Keratinocyte (primary cell): Measurements from ENCODE around the gene DCST2.

Source experiments
- CTCF ChIP-seq, 3 experiments: IDR thresholded peaks in 1 of 3; conservative IDR thresholded peaks in 1 of 3; optimal IDR thresholded peaks in 1 of 3; 2 replicates in 2 of 3; 3 replicates in 1 of 3; pipeline versions ENCODE3 to v1.5.1; 2011; ENCODE audit warnings: low read length in 3 of 3, mild to moderate bottlenecking in 3 of 3, moderate library complexity in 2 of 3, control low read depth in 1 of 3, inconsistent platforms in 1 of 3; ENCODE audit not compliant: insufficient read depth in 2 of 3; ENCODE audit errors: extremely low read depth in 1 of 3
- EZH2 ChIP-seq: IDR thresholded peaks from one replicate; pipeline ENCODE4 v1.6.1; 2012; ENCODE audit warnings: inconsistent platforms, mild to moderate bottlenecking, low read length, moderate library complexity

DNA sequence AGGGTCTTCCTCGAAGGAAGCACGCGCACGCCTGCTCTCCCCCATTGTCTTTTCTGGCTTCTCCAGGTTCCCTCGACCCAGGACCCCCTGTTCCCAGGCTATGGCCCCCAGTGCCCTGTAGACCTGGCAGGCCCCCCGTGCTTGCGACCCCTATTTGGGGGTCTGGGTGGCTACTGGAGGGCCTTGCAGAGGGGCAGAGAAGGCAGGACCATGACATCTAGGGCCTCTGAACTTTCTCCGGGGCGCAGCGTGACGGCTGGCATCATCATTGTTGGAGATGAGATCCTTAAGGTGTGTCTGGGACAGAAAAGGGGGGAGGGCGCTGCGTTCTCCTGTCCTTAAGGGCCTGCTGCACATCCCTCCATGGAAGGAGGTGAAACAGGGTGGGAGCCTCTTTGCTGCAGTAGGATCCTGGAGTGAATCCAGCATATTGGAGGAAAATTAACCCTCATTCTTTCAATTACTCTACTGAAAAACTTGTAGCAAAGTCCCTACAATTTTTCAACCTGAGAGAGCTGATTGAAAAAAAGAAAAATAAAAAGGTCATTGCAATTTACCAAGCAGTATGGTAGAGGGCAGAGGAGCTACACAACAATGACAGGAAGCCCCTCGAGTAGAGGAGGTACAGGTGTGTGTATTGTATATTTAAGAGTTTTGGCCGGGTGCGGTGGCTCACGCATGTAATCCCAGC is 49.7 kb downstream of the DCST2 start:
- TF ChIP-seq CTCF (optimal IDR thresholded peaks at IDR 0.05 in 1 of 3, IDR thresholded peaks at IDR 0.05 in 1 of 3, conservative IDR thresholded peaks at IDR 0.05 in 1 of 3; ENCODE audit: extremely low read depth in 1 of 3, insufficient read depth in 2 of 3, low read length in 3 of 3): no peak
- TF ChIP-seq EZH2: no peak
